Liver (tissue), 3 donors: ENCODE results near the gene MYOF.

ENCODE experiments used
- EGR1 ChIP-seq, 2 donors: IDR thresholded peaks; 2 replicates each; pipeline ENCODE4 v1.6.1; 2016 to 2018; ENCODE audit warnings: antibody characterized with exemption in 2 of 2, low read depth in 2 of 2
- FOXA1 ChIP-seq: IDR thresholded peaks from 2 replicates; pipeline ENCODE4 v1.6.1; 2016; ENCODE audit warnings: antibody characterized with exemption
- GABPA ChIP-seq, 2 donors: IDR thresholded peaks in 1 of 2; conservative IDR thresholded peaks in 1 of 2; 2 replicates each; pipeline ENCODE4 v1.6.1; 2016; ENCODE audit warnings: antibody characterized with exemption in 2 of 2, mild to moderate bottlenecking in 1 of 2, moderate library complexity in 1 of 2
- JUND ChIP-seq, 2 donors: IDR thresholded peaks; 2 replicates each; pipeline ENCODE4 v1.6.1; 2016; ENCODE audit warnings: antibody characterized with exemption in 2 of 2
- MAX ChIP-seq: IDR thresholded peaks from 2 replicates; pipeline ENCODE4 v1.6.1; 2016; ENCODE audit warnings: antibody characterized with exemption
- RAD21 ChIP-seq, 2 donors: IDR thresholded peaks; 2 replicates each; pipeline ENCODE4 v1.6.1; 2016; ENCODE audit warnings: antibody characterized with exemption in 2 of 2, mild to moderate bottlenecking in 2 of 2
- SP1 ChIP-seq: IDR thresholded peaks from 2 replicates; pipeline ENCODE4 v1.6.1; 2018; ENCODE audit warnings: antibody characterized with exemption, mild to moderate bottlenecking
- TAF1 ChIP-seq: conservative IDR thresholded peaks from 2 replicates; pipeline ENCODE4 v1.6.1; 2016; ENCODE audit warnings: antibody characterized with exemption, mild to moderate bottlenecking
- YY1 ChIP-seq: IDR thresholded peaks from 2 replicates; pipeline ENCODE4 v1.6.1; 2016; ENCODE audit warnings: antibody characterized with exemption, mild to moderate bottlenecking
- TF ChIP-seq, protein P1 (sequence below): fragments of 150-350 bp; IDR thresholded peaks from 2 replicates; pipeline ENCODE4 v1.5.1; 2017; ENCODE audit warnings: improper control_type of control experiment, low read depth, low read length; ENCODE audit not compliant: missing input control
- TF ChIP-seq, protein P2 (sequence below): IDR thresholded peaks from 2 replicates; pipeline ENCODE4 v1.6.1; 2016; ENCODE audit warnings: antibody characterized with exemption, mild to moderate bottlenecking
- TF ChIP-seq, protein P3 (sequence below): IDR thresholded peaks from 2 replicates; pipeline ENCODE4 v1.6.1; 2016; ENCODE audit warnings: antibody characterized with exemption
- donor health status: healthy.
- donor health status: healthy.

GRCh38 chr10:93413252-93413689, 68.9 kb downstream of the MYOF start:
- TF ChIP-seq, protein P1, sequence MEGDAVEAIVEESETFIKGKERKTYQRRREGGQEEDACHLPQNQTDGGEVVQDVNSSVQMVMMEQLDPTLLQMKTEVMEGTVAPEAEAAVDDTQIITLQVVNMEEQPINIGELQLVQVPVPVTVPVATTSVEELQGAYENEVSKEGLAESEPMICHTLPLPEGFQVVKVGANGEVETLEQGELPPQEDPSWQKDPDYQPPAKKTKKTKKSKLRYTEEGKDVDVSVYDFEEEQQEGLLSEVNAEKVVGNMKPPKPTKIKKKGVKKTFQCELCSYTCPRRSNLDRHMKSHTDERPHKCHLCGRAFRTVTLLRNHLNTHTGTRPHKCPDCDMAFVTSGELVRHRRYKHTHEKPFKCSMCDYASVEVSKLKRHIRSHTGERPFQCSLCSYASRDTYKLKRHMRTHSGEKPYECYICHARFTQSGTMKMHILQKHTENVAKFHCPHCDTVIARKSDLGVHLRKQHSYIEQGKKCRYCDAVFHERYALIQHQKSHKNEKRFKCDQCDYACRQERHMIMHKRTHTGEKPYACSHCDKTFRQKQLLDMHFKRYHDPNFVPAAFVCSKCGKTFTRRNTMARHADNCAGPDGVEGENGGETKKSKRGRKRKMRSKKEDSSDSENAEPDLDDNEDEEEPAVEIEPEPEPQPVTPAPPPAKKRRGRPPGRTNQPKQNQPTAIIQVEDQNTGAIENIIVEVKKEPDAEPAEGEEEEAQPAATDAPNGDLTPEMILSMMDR: no peak
- TF ChIP-seq, protein P2, sequence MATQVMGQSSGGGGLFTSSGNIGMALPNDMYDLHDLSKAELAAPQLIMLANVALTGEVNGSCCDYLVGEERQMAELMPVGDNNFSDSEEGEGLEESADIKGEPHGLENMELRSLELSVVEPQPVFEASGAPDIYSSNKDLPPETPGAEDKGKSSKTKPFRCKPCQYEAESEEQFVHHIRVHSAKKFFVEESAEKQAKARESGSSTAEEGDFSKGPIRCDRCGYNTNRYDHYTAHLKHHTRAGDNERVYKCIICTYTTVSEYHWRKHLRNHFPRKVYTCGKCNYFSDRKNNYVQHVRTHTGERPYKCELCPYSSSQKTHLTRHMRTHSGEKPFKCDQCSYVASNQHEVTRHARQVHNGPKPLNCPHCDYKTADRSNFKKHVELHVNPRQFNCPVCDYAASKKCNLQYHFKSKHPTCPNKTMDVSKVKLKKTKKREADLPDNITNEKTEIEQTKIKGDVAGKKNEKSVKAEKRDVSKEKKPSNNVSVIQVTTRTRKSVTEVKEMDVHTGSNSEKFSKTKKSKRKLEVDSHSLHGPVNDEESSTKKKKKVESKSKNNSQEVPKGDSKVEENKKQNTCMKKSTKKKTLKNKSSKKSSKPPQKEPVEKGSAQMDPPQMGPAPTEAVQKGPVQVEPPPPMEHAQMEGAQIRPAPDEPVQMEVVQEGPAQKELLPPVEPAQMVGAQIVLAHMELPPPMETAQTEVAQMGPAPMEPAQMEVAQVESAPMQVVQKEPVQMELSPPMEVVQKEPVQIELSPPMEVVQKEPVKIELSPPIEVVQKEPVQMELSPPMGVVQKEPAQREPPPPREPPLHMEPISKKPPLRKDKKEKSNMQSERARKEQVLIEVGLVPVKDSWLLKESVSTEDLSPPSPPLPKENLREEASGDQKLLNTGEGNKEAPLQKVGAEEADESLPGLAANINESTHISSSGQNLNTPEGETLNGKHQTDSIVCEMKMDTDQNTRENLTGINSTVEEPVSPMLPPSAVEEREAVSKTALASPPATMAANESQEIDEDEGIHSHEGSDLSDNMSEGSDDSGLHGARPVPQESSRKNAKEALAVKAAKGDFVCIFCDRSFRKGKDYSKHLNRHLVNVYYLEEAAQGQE: no peak
- TF ChIP-seq SP1 (no peak), RAD21 (IDR thresholded peaks at IDR 0.05) (no peak), EGR1 (IDR thresholded peaks at IDR 0.05; ENCODE audit: low read depth in 2 of 2) (no peak), TAF1 (no peak), MAX (no peak), FOXA1 (no peak), JUND (IDR thresholded peaks at IDR 0.05) (no peak), GABPA (IDR thresholded peaks at IDR 0.05 in 1 of 2, conservative IDR thresholded peaks at IDR 0.05 in 1 of 2) (no peak), YY1 (no peak)
- TF ChIP-seq, protein P3, sequence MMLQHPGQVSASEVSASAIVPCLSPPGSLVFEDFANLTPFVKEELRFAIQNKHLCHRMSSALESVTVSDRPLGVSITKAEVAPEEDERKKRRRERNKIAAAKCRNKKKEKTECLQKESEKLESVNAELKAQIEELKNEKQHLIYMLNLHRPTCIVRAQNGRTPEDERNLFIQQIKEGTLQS: no peak
